Fibroblast of lung (primary cell): Measurements from ENCODE around the gene CALM1. TPM values are rescaled to one million over a fixed set of nuclear protein-coding genes. Genes with fewer than 3 reads are reported as not detected.

Experiments
- DNase-seq, 2 donors: peaks; one replicate each; pipeline versions ENCODE4 v3.0.0 to v3.0.0-alpha.2; 2010; ENCODE audit warnings: low read depth in 2 of 2
- H2AFZ ChIP-seq: 2 replicates; pipeline ENCODE4 v1.5.1; 2012; ENCODE audit warnings: low read length, control low read depth, inconsistent platforms
- H3K27ac ChIP-seq: 2 replicates; pipeline ENCODE4 v1.5.1; 2011; ENCODE audit warnings: low read length, control low read depth; ENCODE audit not compliant: insufficient read depth
- H3K27me3 ChIP-seq: 2 replicates; pipeline ENCODE4 v1.5.1; 2011; ENCODE audit warnings: mild to moderate bottlenecking, low read length; ENCODE audit not compliant: control insufficient read depth, insufficient read depth
- H3K36me3 ChIP-seq: 2 replicates; pipeline ENCODE4 v1.5.1; 2011; ENCODE audit warnings: low read length; ENCODE audit not compliant: control insufficient read depth, insufficient read depth
- H3K4me1 ChIP-seq: 2 replicates; pipeline ENCODE4 v1.5.1; 2011; ENCODE audit warnings: low read length; ENCODE audit not compliant: control insufficient read depth, insufficient read depth; ENCODE audit errors: extremely low read depth
- H3K4me2 ChIP-seq: 2 replicates; pipeline ENCODE4 v1.5.1; 2011; ENCODE audit warnings: low read length, control low read depth; ENCODE audit not compliant: insufficient read depth; ENCODE audit errors: extremely low read depth
- H3K4me3 ChIP-seq, 4 experiments: fragments of 200-600 bp in 1 of 4; sonication (generic) in 1 of 4; replicated peaks in 1 of 4; 2 replicates each; pipeline ENCODE4 v1.5.1; 2011 to 2016; ENCODE audit warnings: low read length in 4 of 4, low read depth in 3 of 4, mild to moderate bottlenecking in 3 of 4, control low read depth in 2 of 4, inconsistent platforms in 1 of 4, mixed read lengths in 1 of 4; ENCODE audit not compliant: insufficient read depth in 1 of 4; ENCODE audit errors: control extremely low read depth in 1 of 4
- H3K79me2 ChIP-seq: 2 replicates; pipeline ENCODE4 v1.5.1; 2012; ENCODE audit warnings: mild to moderate bottlenecking, low read length, inconsistent platforms; ENCODE audit not compliant: control insufficient read depth, insufficient read depth
- H3K9ac ChIP-seq: 2 replicates; pipeline ENCODE4 v1.5.1; 2011; ENCODE audit warnings: mild to moderate bottlenecking, low read length, control low read depth; ENCODE audit not compliant: insufficient read depth
- H3K9me3 ChIP-seq: 2 replicates; pipeline ENCODE4 v1.5.1; 2012; ENCODE audit warnings: low read depth, low read length; ENCODE audit not compliant: control insufficient read depth, insufficient read depth
- H4K20me1 ChIP-seq: 2 replicates; pipeline ENCODE4 v1.5.1; 2011; ENCODE audit warnings: low read length; ENCODE audit not compliant: control insufficient read depth, insufficient read depth; ENCODE audit errors: extremely low read depth
- EZH2 ChIP-seq: IDR thresholded peaks from 2 replicates; pipeline ENCODE4 v1.5.1; 2012; ENCODE audit warnings: low read length, control low read depth, mild to moderate bottlenecking; ENCODE audit errors: missing control alignments
- polyA plus RNA-seq, 2 donors: library from polyadenylated mRNA; depleted of rRNA in 1 of 2; stranded (reverse) in 1 of 2; unstranded in 1 of 2; fragments of >200 nt; gene quantifications; 2 replicates each; pipeline ENCODE4 v1.2.1, GENCODE V29; 2011 to 2012; ENCODE audit warnings: missing spikeins in 1 of 2
- total RNA-seq: library from RNA; depleted of rRNA; stranded (reverse); fragments of >200 nt; gene quantifications from 2 replicates; pipeline ENCODE4 v1.2.1, GENCODE V29; 2014
- TF ChIP-seq, protein P1 (sequence below), 2 donors: IDR thresholded peaks in 1 of 2; conservative IDR thresholded peaks in 1 of 2; 1 replicate in 1 of 2; 2 replicates in 1 of 2; pipeline ENCODE4 v1.5.1; 2011 to 2012; ENCODE audit warnings: low read length in 2 of 2, control low read depth in 1 of 2, inconsistent platforms in 1 of 2, low read depth in 1 of 2, mild to moderate bottlenecking in 1 of 2

CALM1 gene
- total and polyA plus RNA-seq, 2 donors (not counting 1 experiment from before 2014, with no cell fraction given), result 620 to 632 TPM

DNA sequence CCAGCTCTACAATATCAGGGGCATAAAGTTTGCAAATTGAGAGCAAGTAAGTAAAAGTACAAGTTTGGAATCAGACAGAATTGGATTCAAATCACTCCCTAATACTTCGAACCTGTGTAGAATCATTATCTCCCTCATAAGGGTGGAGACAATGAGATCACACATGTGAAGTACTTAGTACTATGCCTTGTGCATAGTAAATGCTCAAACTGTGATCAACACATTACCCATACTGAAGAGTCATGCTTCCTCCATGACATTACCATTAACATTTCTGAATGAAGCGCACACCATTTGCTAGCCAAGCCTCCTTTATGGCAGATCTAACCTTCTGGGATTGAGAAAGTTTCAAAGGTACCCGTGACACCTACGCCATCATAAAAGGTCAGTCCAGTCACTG lies 38.5 kb upstream of the CALM1 start:
- no peak for DNase-seq
- no peak overlapping the region for H3K27ac ChIP-seq
- no peak overlapping the region for H3K4me2 ChIP-seq
- no peaks in the 10 kb centered on the region for H3K4me1 ChIP-seq
- no peak overlapping the region for H2AFZ ChIP-seq
- TF ChIP-seq, protein P1, sequence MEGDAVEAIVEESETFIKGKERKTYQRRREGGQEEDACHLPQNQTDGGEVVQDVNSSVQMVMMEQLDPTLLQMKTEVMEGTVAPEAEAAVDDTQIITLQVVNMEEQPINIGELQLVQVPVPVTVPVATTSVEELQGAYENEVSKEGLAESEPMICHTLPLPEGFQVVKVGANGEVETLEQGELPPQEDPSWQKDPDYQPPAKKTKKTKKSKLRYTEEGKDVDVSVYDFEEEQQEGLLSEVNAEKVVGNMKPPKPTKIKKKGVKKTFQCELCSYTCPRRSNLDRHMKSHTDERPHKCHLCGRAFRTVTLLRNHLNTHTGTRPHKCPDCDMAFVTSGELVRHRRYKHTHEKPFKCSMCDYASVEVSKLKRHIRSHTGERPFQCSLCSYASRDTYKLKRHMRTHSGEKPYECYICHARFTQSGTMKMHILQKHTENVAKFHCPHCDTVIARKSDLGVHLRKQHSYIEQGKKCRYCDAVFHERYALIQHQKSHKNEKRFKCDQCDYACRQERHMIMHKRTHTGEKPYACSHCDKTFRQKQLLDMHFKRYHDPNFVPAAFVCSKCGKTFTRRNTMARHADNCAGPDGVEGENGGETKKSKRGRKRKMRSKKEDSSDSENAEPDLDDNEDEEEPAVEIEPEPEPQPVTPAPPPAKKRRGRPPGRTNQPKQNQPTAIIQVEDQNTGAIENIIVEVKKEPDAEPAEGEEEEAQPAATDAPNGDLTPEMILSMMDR (conservative IDR thresholded peaks at IDR 0.05 in 1 of 2, IDR thresholded peaks at IDR 0.05 in 1 of 2; ENCODE audit: low read depth in 1 of 2, low read length in 2 of 2), result no peak
- no peak for TF ChIP-seq EZH2
- H3K9ac ChIP-seq, result no peak overlapping the region
- H4K20me1 ChIP-seq, result no peaks in the 10 kb centered on the region
- H3K27me3 ChIP-seq, result peaks cover 2% of the 10 kb centered on the region
- H3K9me3 ChIP-seq, result no peaks in the 10 kb centered on the region
- H3K79me2 ChIP-seq, result no peaks in the 10 kb centered on the region
- H3K4me3 ChIP-seq, result no peak overlapping the region
- H3K36me3 ChIP-seq, result no peaks in the 10 kb centered on the region

DNA sequence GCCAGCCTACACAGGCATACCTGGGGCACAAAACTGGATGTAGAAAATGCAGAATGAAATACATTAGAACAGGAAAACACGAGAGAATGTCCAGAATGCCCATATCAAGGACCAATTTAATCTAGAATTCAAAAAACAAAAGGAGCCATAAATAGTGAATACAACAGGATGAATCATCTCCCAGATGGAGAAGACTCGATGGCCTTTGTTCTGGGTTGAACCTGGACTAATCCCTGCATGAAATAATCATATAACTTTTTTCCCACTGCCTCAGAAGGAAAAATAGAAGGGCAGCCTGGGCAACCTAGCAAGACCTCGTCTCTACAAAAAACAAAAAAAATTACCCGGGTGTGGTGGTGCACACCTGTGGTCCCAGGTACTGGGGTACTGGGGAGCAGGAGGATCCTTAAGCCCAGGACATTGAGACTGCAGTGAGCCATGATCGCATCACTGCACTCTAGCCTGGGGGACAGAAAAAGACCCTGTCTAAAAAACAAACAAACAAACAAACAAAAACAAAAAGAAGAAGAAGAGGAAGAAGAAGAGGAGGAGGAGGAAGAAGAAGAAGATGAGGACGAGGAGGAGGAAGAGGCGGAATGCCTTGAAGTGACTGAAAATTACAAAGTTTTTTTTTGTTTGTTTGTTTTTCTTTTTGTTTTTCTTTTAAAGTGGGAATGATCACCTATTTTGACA lies 34.8 kb upstream of the CALM1 start:
- Histone ChIP-seq H3K27ac (no peak overlapping the region), H3K4me2 (no peak overlapping the region), H3K4me3 (no peak overlapping the region), H3K79me2 (no peaks in the 10 kb centered on the region), H3K36me3 (no peaks in the 10 kb centered on the region), H3K4me1 (no peaks in the 10 kb centered on the region), H2AFZ (no peak overlapping the region), H4K20me1 (no peaks in the 10 kb centered on the region), H3K27me3 (no peaks in the 10 kb centered on the region), H3K9ac (no peak overlapping the region), H3K9me3 (no peaks in the 10 kb centered on the region)
- TF ChIP-seq EZH2, result no peak
- TF ChIP-seq, protein P1 (conservative IDR thresholded peaks at IDR 0.05 in 1 of 2, IDR thresholded peaks at IDR 0.05 in 1 of 2; ENCODE audit: low read depth in 1 of 2, low read length in 2 of 2), result no peak
- no peak for DNase-seq

DNA sequence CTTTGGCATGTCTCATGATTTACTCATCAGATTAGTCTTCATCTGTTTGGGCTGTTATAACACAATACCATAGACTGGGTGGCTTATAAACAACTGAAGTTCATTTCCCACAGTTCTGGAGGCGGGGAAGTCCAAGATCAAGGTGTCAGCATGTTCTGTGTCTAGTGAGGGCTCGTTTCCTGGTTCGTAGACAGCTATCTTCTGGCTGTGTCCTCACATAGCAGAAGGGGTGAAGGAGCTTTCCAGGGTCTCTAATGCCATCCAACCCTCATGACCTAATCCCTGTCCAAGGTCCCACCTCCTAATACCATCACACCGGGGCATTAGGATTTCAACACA lies 34.3 kb upstream of the CALM1 start:
- Histone ChIP-seq H3K4me3 (no peak overlapping the region), H3K4me1 (no peaks in the 10 kb centered on the region), H3K4me2 (no peak overlapping the region), H3K27ac (no peak overlapping the region), H4K20me1 (no peaks in the 10 kb centered on the region), H3K9ac (no peak overlapping the region), H3K9me3 (no peaks in the 10 kb centered on the region), H2AFZ (no peak overlapping the region), H3K27me3 (no peaks in the 10 kb centered on the region), H3K36me3 (no peaks in the 10 kb centered on the region), H3K79me2 (no peaks in the 10 kb centered on the region)
- no peak for DNase-seq
- no peak for TF ChIP-seq EZH2
- TF ChIP-seq, protein P1 (conservative IDR thresholded peaks at IDR 0.05 in 1 of 2, IDR thresholded peaks at IDR 0.05 in 1 of 2; ENCODE audit: low read depth in 1 of 2, low read length in 2 of 2), result no peak
